PC-9 (cell line): Measurements from ENCODE around the gene SEC22A.

ENCODE experiments used
- CTCF ChIP-seq: fragments of 200-600 bp; sonication (generic); conservative IDR thresholded peaks from 2 replicates; pipeline ENCODE4 v1.6.1; 2017; ENCODE audit warnings: mixed run types, antibody characterized with exemption, mild to moderate bottlenecking, moderate library complexity
- EZH2 ChIP-seq: fragments of 200-600 bp; sonication (generic); IDR thresholded peaks from 2 replicates; pipeline ENCODE4 v1.8.0; 2017; ENCODE audit warnings: antibody characterized with exemption, low read depth

GRCh38 chr3:123305192-123305591 lies 103.4 kb downstream of the SEC22A start:
- TF ChIP-seq CTCF (no peak), EZH2 (no peak)
